Type B pancreatic cell (in vitro differentiated cells): ENCODE measurements around the gene ZDHHC14. TPM values are rescaled to one million over a fixed set of nuclear protein-coding genes. Genes with fewer than 3 reads are reported as not detected.

Experiments used
- DNase-seq: peaks from one replicate; pipeline ENCODE4 v3.0.0; 2021; ENCODE audit warnings: mixed read lengths; ENCODE audit not compliant: unreplicated experiment; ENCODE audit errors: extremely low spot score
- H3K27ac Mint-ChIP-seq: 2 replicates; pipeline ENCODE4 v1.8.0; 2021; ENCODE audit warnings: mild to moderate bottlenecking, mixed read lengths
- H3K27me3 Mint-ChIP-seq: 2 replicates; pipeline ENCODE4 v1.8.0; 2021; ENCODE audit warnings: mixed read lengths
- H3K36me3 Mint-ChIP-seq: 2 replicates; pipeline ENCODE4 v1.8.0; 2021; ENCODE audit warnings: mixed read lengths
- H3K4me1 Mint-ChIP-seq: one replicate; pipeline ENCODE4 v1.8.0; 2021; ENCODE audit warnings: mixed read lengths; ENCODE audit not compliant: unreplicated experiment
- H3K4me3 Mint-ChIP-seq: 2 replicates; pipeline ENCODE4 v1.8.0; 2021; ENCODE audit warnings: mild to moderate bottlenecking, mixed read lengths
- H3K9me3 Mint-ChIP-seq: 2 replicates; pipeline ENCODE4 v1.8.0; 2021; ENCODE audit warnings: mixed read lengths
- CTCF ChIP-seq: fragments of 200-600 bp; sonication (generic); conservative IDR thresholded peaks from 2 replicates; pipeline ENCODE4 v1.5.0; 2021; ENCODE audit warnings: antibody characterized with exemption, mild to moderate bottlenecking
- total RNA-seq: library from RNA; stranded (reverse); gene quantifications from 2 replicates; pipeline ENCODE4 v1.2.1, GENCODE V29; 2021; ENCODE audit warnings: low replicate concordance

Gene ZDHHC14
- total RNA-seq, 1 donor from 2014 or later = 11.1 TPM

GRCh38 chr6:157670466-157671186 lies 289.6 kb downstream of the ZDHHC14 start:
- Mint-ChIP-seq H3K9me3 (no peaks in the 10 kb centered on the region), H3K27ac (no peak overlapping the region), H3K27me3 (peaks cover 5% of the 10 kb centered on the region), H3K4me3 (no peak overlapping the region), H3K4me1 (peaks cover 13% of the 10 kb centered on the region), H3K36me3 (no peaks in the 10 kb centered on the region)
- TF ChIP-seq CTCF = no peak
- DNase-seq = no peak

GRCh38 chr6:157672726-157673412 lies 291.9 kb downstream of the ZDHHC14 start:
- no peak for TF ChIP-seq CTCF
- no peak overlapping the region for H3K27ac Mint-ChIP-seq
- H3K4me1 Mint-ChIP-seq = peaks cover 8% of the 10 kb centered on the region
- no peak for DNase-seq
- no peaks in the 10 kb centered on the region for H3K27me3 Mint-ChIP-seq
- no peak overlapping the region for H3K4me3 Mint-ChIP-seq
- H3K9me3 Mint-ChIP-seq = no peaks in the 10 kb centered on the region
- H3K36me3 Mint-ChIP-seq = no peaks in the 10 kb centered on the region

GRCh38 chr6:157673596-157673995 lies 292.6 kb downstream of the ZDHHC14 start:
- H3K27ac Mint-ChIP-seq = no peak overlapping the region
- H3K36me3 Mint-ChIP-seq = no peaks in the 10 kb centered on the region
- H3K4me1 Mint-ChIP-seq = peaks cover 8% of the 10 kb centered on the region
- no peak for TF ChIP-seq CTCF
- no peak overlapping the region for H3K4me3 Mint-ChIP-seq
- no peaks in the 10 kb centered on the region for H3K9me3 Mint-ChIP-seq
- DNase-seq = no peak
- H3K27me3 Mint-ChIP-seq = no peaks in the 10 kb centered on the region

GRCh38 chr6:157674061-157674460 lies 293.1 kb downstream of the ZDHHC14 start:
- Mint-ChIP-seq H3K27me3 (no peaks in the 10 kb centered on the region), H3K36me3 (no peaks in the 10 kb centered on the region), H3K9me3 (no peaks in the 10 kb centered on the region), H3K4me1 (peaks cover 8% of the 10 kb centered on the region), H3K4me3 (no peak overlapping the region), H3K27ac (no peak overlapping the region)
- DNase-seq = no peak
- TF ChIP-seq CTCF = no peak

GRCh38 chr6:157675831-157676230 lies 294.8 kb downstream of the ZDHHC14 start:
- no peak for DNase-seq
- H3K36me3 Mint-ChIP-seq = no peaks in the 10 kb centered on the region
- no peak overlapping the region for H3K27ac Mint-ChIP-seq
- no peaks in the 10 kb centered on the region for H3K9me3 Mint-ChIP-seq
- no peaks in the 10 kb centered on the region for H3K27me3 Mint-ChIP-seq
- TF ChIP-seq CTCF = no peak
- no peaks in the 10 kb centered on the region for H3K4me1 Mint-ChIP-seq
- H3K4me3 Mint-ChIP-seq = no peak overlapping the region
